MCF 10A (cell line): Measurements from ENCODE around the gene NEUROD1. TPM values are rescaled to one million over a fixed set of nuclear protein-coding genes. Genes with fewer than 3 reads are reported as not detected.
A peak's percentile ranks its signal among the peaks of the same experiment; 100 is the strongest.

ENCODE experiments used
- BruUV-seq: library from RNA; stranded (reverse); fragments of 400-500 nt; replicated peaks from 2 replicates; lab custom pipeline; 2021; lab: Mats Ljungman, UMichigan
- CTCF ChIA-PET: fragments of 300-600 bp; sonication (Branson Sonifier 250); formaldehyde crosslinking; extraction: SDS; loops from one replicate; lab custom pipeline; 2021; ENCODE audit warnings: antibody characterized with exemption, inconsistent platforms; lab: Yijun Ruan, JAX
- POLR2A ChIA-PET: fragments of 300-600, 350-650 bp; sonication (Branson Sonifier 250); formaldehyde crosslinking; extraction: SDS; loops from one replicate; lab custom pipeline; 2020; ENCODE audit warnings: antibody characterized with exemption, inconsistent platforms; lab: Yijun Ruan, JAX
- DNase-seq: peaks from one replicate; pipeline ENCODE4 v3.0.0-alpha.2; 2018; ENCODE audit not compliant: unreplicated experiment
- H3K27ac Mint-ChIP-seq: one replicate; pipeline ENCODE4 v1.8.0; 2022; ENCODE audit warnings: mild to moderate bottlenecking, low read depth, mixed read lengths; ENCODE audit not compliant: unreplicated experiment
- H3K27me3 Mint-ChIP-seq: one replicate; pipeline ENCODE4 v1.8.0; 2022; ENCODE audit warnings: mixed read lengths; ENCODE audit not compliant: insufficient read depth, unreplicated experiment
- H3K36me3 Mint-ChIP-seq: one replicate; pipeline ENCODE4 v1.8.0; 2022; ENCODE audit warnings: mild to moderate bottlenecking, moderate library complexity, mixed read lengths; ENCODE audit not compliant: insufficient read depth, unreplicated experiment
- H3K4me1 Mint-ChIP-seq: one replicate; pipeline ENCODE4 v1.8.0; 2022; ENCODE audit warnings: mixed read lengths; ENCODE audit not compliant: insufficient read depth, unreplicated experiment
- H3K4me3 Mint-ChIP-seq: one replicate; pipeline ENCODE4 v1.8.0; 2022; ENCODE audit warnings: mild to moderate bottlenecking, moderate library complexity, mixed read lengths; ENCODE audit not compliant: unreplicated experiment
- H3K9me3 Mint-ChIP-seq: one replicate; pipeline ENCODE4 v1.8.0; 2022; ENCODE audit warnings: mixed read lengths; ENCODE audit not compliant: unreplicated experiment
- intact Hi-C: fragments of 100-400 bp; cut with micrococcal nuclease; formaldehyde crosslinking; loops from 2 replicates; pipeline ENCODE4 v1.14.1; 2022
- total RNA-seq: library from RNA; stranded (reverse); gene quantifications from 2 replicates; pipeline ENCODE4 v1.2.3, GENCODE V29; 2022
- TF ChIP-seq, protein P1 (sequence below): fragments of 200-600 bp; IDR thresholded peaks from one replicate; pipeline ENCODE4 v1.8.0; 2022; ENCODE audit warnings: antibody characterized with exemption, mild to moderate bottlenecking; ENCODE audit not compliant: unreplicated experiment

NEUROD1 gene
- total RNA-seq, 1 experiment from 2014 or later: not detected

DNA sequence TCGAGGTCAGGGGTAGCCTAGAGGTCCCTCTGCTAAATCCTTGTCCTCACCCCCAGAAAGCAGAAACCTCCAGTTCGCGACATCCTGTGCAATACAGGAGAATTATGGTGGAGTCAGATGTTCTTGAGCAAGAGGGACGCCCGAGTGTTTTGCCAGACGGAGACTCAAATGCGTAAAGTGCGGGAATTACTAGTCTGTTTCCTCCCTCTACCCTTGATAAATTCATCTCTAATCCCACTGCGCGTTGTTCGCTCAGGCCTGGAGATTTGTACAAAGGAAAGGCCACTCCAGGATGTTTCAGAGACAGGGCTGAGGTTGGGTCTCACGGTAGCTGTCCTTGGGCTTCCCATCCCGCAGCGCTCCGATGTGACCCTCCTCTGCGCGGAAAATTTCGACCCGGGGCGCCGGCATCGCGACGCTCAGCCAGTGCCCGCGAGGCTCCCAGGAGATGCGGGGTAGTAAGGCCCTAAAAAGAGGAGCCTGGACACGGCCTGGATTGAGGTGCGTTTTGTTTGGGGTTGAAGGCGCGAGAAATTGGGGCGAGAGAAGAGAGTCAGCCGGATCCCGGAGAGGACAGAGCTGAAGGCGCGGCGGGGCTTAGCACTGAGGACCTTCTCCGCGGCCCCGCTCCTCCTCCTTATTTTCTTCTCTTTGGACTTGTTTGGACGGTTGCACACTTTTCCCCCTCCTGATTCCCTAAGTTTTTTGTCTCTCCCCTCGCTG lies 2.6 kb upstream of the NEUROD1 start:
- no TSS peak for BruUV-seq
- Mint-ChIP-seq H3K4me3 (peak overlapping the region; percentile 33), H3K9me3 (peaks cover 20% of the 10 kb centered on the region), H3K36me3 (peaks cover 7% of the 10 kb centered on the region), H3K27ac (no peak overlapping the region), H3K4me1 (no peaks in the 10 kb centered on the region), H3K27me3 (peaks cover 85% of the 10 kb centered on the region)
- intact Hi-C loops: no loop called here
- TF ChIP-seq, protein P1, sequence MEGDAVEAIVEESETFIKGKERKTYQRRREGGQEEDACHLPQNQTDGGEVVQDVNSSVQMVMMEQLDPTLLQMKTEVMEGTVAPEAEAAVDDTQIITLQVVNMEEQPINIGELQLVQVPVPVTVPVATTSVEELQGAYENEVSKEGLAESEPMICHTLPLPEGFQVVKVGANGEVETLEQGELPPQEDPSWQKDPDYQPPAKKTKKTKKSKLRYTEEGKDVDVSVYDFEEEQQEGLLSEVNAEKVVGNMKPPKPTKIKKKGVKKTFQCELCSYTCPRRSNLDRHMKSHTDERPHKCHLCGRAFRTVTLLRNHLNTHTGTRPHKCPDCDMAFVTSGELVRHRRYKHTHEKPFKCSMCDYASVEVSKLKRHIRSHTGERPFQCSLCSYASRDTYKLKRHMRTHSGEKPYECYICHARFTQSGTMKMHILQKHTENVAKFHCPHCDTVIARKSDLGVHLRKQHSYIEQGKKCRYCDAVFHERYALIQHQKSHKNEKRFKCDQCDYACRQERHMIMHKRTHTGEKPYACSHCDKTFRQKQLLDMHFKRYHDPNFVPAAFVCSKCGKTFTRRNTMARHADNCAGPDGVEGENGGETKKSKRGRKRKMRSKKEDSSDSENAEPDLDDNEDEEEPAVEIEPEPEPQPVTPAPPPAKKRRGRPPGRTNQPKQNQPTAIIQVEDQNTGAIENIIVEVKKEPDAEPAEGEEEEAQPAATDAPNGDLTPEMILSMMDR: no peak
- ChIA-PET CTCF (interaction anchor here (0.7 kb wide), 1 partner anchor 416 kb away, joined by 3 read pairs; no protein-coding TSS in a partner anchor), POLR2A (no interaction called here)
- DNase-seq: no peak

- DNase-seq: no peak
- POLR2A ChIA-PET: no interaction called here
- Mint-ChIP-seq H3K27ac (no peak overlapping the region), H3K4me1 (no peaks in the 10 kb centered on the region), H3K9me3 (peaks cover 20% of the 10 kb centered on the region), H3K36me3 (peaks cover 7% of the 10 kb centered on the region), H3K4me3 (no peak overlapping the region), H3K27me3 (peaks cover 85% of the 10 kb centered on the region)
- intact Hi-C loops: no loop called here
- BruUV-seq: no TSS peak
- TF ChIP-seq, protein P1: no peak
- CTCF ChIA-PET: no interaction called here
Observed at GRCh38 chr2:181682026-181682789, 1.9 kb upstream of the NEUROD1 start.

DNA sequence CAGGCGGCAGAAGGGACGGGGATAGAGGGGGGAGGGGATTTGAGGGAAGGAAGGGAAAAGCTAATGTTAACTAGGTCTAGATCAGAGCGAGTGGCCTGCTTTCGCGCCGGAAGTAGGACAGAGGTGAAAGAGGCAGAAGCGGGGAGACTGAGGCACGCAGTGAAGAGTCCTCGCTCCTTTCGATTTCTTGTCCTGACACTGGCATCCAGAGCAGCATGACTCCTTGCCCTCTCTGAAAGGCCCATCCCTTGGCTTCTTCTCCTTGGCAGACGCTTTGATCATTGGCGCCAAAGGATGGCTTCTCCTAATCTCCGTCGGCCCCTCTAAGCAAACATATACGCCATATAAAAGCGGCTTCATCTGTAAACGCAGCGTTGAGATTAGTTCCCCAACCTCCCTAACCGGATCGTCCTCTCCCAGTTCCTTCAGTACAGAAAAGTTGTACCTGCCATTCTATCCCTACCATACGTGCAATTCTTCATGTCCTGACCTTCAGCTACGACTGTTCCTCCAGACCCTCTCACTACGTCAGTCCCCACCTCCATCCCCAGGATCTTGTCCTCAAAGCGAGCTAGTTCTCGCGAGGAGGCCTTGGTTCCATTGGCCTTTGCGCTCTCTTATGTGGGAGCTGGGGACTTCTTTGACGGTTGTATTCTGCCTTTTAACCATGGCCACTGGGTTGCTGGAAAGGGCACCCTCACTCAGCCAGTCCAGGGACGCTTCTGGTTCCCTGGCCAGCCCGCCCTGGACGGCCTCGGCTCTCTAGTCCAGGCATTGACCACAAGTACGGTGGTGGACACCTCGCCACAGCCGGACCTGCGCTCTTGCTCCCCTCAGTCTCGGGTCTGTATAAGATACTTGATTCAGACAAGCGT lies 857 bp upstream of the NEUROD1 start:
- intact Hi-C loops: no loop called here
- H3K4me3 Mint-ChIP-seq: no peak overlapping the region
- peaks cover 82% of the 10 kb centered on the region for H3K27me3 Mint-ChIP-seq
- TF ChIP-seq, protein P1: no peak
- H3K27ac Mint-ChIP-seq: no peak overlapping the region
- ChIA-PET CTCF (no interaction called here), POLR2A (no interaction called here)
- peaks cover 7% of the 10 kb centered on the region for H3K36me3 Mint-ChIP-seq
- no peak for DNase-seq
- peaks cover 20% of the 10 kb centered on the region for H3K9me3 Mint-ChIP-seq
- no TSS peak for BruUV-seq
- no peaks in the 10 kb centered on the region for H3K4me1 Mint-ChIP-seq

- TF ChIP-seq, protein P1: no peak
- no peaks in the 10 kb centered on the region for H3K4me1 Mint-ChIP-seq
- H3K4me3 Mint-ChIP-seq: no peak overlapping the region
- H3K27me3 Mint-ChIP-seq: peaks cover 79% of the 10 kb centered on the region
- no peak overlapping the region for H3K27ac Mint-ChIP-seq
- BruUV-seq: no TSS peak
- ChIA-PET CTCF (interaction anchor here (0.6 kb wide), 1 partner anchor 9 kb away, joined by 3 read pairs; no protein-coding TSS in a partner anchor), POLR2A (no interaction called here)
- intact Hi-C loops: no loop called here
- no peak for DNase-seq
- H3K36me3 Mint-ChIP-seq: peaks cover 7% of the 10 kb centered on the region
- H3K9me3 Mint-ChIP-seq: peaks cover 20% of the 10 kb centered on the region
Observed at GRCh38 chr2:181679544-181679979, 755 bp downstream of the NEUROD1 start.
